Neural cell (in vitro differentiated cells): ENCODE data around the gene GRB2. TPM values are rescaled to one million over a fixed set of nuclear protein-coding genes. Genes with fewer than 3 reads are reported as not detected.
"Not testable (repeated sequence)": the region's sequence is repeated elsewhere in the genome, so short reads cannot be mapped to it uniquely, and the experiment has no call there.

Experiments used
- H2AFZ ChIP-seq: fragments of 200-600, 300-800 bp; sonication (generic), shearing (Covaris generic); 2 replicates; pipeline ENCODE4 v1.6.0; 2014; ENCODE audit warnings: low read depth, mild to moderate bottlenecking, antibody characterized with exemption, low read length, moderate library complexity
- H3F3A ChIP-seq: fragments of 200-600 bp; shearing (Covaris generic); 2 replicates; pipeline ENCODE4 v1.6.1; 2016; ENCODE audit warnings: mild to moderate bottlenecking, moderate library complexity, mixed read lengths, antibody characterized with exemption, low read length; ENCODE audit not compliant: insufficient read depth, poor library complexity, severe bottlenecking
- H3K27ac ChIP-seq: fragments of 200-600, 300-800 bp; sonication (generic), shearing (Covaris generic); 2 replicates; pipeline ENCODE4 v1.5.1; 2014; ENCODE audit warnings: mild to moderate bottlenecking, low read length, moderate library complexity
- H3K27me3 ChIP-seq: fragments of 300-800, 200-600 bp; sonication (generic), shearing (Covaris generic); 2 replicates; pipeline ENCODE4 v1.6.0; 2014; ENCODE audit warnings: mild to moderate bottlenecking, low read depth, low read length, moderate library complexity; ENCODE audit not compliant: insufficient read depth
- H3K36me3 ChIP-seq: fragments of 300-800, 200-600 bp; sonication (generic), shearing (Covaris generic); 2 replicates; pipeline ENCODE4 v1.5.1; 2014; ENCODE audit warnings: mild to moderate bottlenecking, antibody characterized with exemption, low read length, moderate library complexity; ENCODE audit not compliant: insufficient read depth
- H3K4me2 ChIP-seq: fragments of 300-800, 200-600 bp; sonication (generic), shearing (Covaris generic); 2 replicates; pipeline ENCODE4 v1.6.0; 2014; ENCODE audit warnings: mild to moderate bottlenecking, low read length
- H3K4me3 ChIP-seq: fragments of 300-800, 200-600 bp; sonication (generic), shearing (Covaris generic); 2 replicates; pipeline ENCODE4 v1.5.1; 2014; ENCODE audit warnings: mild to moderate bottlenecking, low read length, moderate library complexity
- H3K79me2 ChIP-seq: fragments of 200-600 bp; shearing (Covaris generic); replicated peaks from 2 replicates; pipeline ENCODE4 v1.6.0; 2014; ENCODE audit warnings: mild to moderate bottlenecking, low read length, moderate library complexity; ENCODE audit not compliant: insufficient read depth
- H3K9ac ChIP-seq: fragments of 300-800, 200-600 bp; sonication (generic), shearing (Covaris generic); 2 replicates; pipeline ENCODE4 v1.6.1; 2016; ENCODE audit warnings: mild to moderate bottlenecking, low read length, mixed read lengths
- H3K9me2 ChIP-seq: fragments of 200-600 bp; shearing (Covaris generic); 2 replicates; pipeline ENCODE4 v1.6.1; 2016; ENCODE audit warnings: mild to moderate bottlenecking, low read length, mixed read lengths; ENCODE audit not compliant: insufficient read depth
- H3K9me3 ChIP-seq: fragments of 200-600, 300-800 bp; sonication (generic), shearing (Covaris generic); 2 replicates; pipeline ENCODE4 v1.6.1; 2016; ENCODE audit warnings: mild to moderate bottlenecking, mixed run types, low read length, moderate library complexity, mixed read lengths
- H4K20me1 ChIP-seq: fragments of 200-600 bp; shearing (Covaris generic); 2 replicates; pipeline ENCODE4 v1.6.1; 2016; ENCODE audit warnings: mild to moderate bottlenecking, mixed run types; ENCODE audit not compliant: insufficient read depth
- CTCF ChIP-seq: fragments of 450-650 bp; IDR thresholded peaks from 2 replicates; pipeline ENCODE4 v1.5.1; 2014; ENCODE audit warnings: antibody characterized with exemption, mild to moderate bottlenecking, moderate library complexity; ENCODE audit not compliant: poor library complexity, severe bottlenecking
- EP300 ChIP-seq: fragments of 450-650 bp; conservative IDR thresholded peaks from 2 replicates; pipeline ENCODE4 v1.6.1; 2014; ENCODE audit warnings: antibody characterized with exemption, mild to moderate bottlenecking, moderate library complexity; ENCODE audit not compliant: poor library complexity, severe bottlenecking
- EZH2 ChIP-seq: fragments of 200-600, 300-800 bp; shearing (Covaris generic), sonication (generic); IDR thresholded peaks from 2 replicates; pipeline ENCODE4 v1.6.1; 2014; ENCODE audit warnings: antibody characterized with exemption, low read length, borderline replicate concordance, mild to moderate bottlenecking; ENCODE audit not compliant: insufficient read depth, poor library complexity, severe bottlenecking
- MXI1 ChIP-seq: fragments of 450-650 bp; conservative IDR thresholded peaks from 2 replicates; pipeline ENCODE4 v1.6.1; 2014; ENCODE audit warnings: antibody characterized with exemption, mild to moderate bottlenecking; ENCODE audit not compliant: poor library complexity, severe bottlenecking
- POLR2AphosphoS5 ChIP-seq: IDR thresholded peaks from 2 replicates; pipeline ENCODE4 v1.6.1; 2012
- RAD21 ChIP-seq: fragments of 450-650 bp; conservative IDR thresholded peaks from 2 replicates; pipeline ENCODE4 v1.6.1; 2014; ENCODE audit warnings: antibody characterized with exemption, mild to moderate bottlenecking, moderate library complexity
- REST ChIP-seq: IDR thresholded peaks from 2 replicates; pipeline ENCODE4 v1.6.1; 2012; ENCODE audit warnings: borderline replicate concordance
- SMC3 ChIP-seq: fragments of 450-650 bp; conservative IDR thresholded peaks from 2 replicates; pipeline ENCODE4 v1.6.1; 2014; ENCODE audit warnings: antibody characterized with exemption, mild to moderate bottlenecking, moderate library complexity; ENCODE audit not compliant: poor library complexity
- TAF1 ChIP-seq: IDR thresholded peaks from 2 replicates; pipeline ENCODE4 v1.6.1; 2012; ENCODE audit warnings: low read depth
- polyA plus RNA-seq: library from polyadenylated mRNA; depleted of rRNA; stranded (reverse); fragments of >200 nt; gene quantifications from 2 replicates; pipeline ENCODE4 v1.2.3, GENCODE V29; 2014

The GRB2 gene
- polyA plus RNA-seq, 1 donor from 2014 or later, result 134 TPM

GRCh38 chr17:75380750-75381149 lies 24.7 kb downstream of the GRB2 start:
- H4K20me1 ChIP-seq, result peaks cover 4% of the 10 kb centered on the region
- H3K4me2 ChIP-seq, result no peak overlapping the region
- H2AFZ ChIP-seq, result no peak overlapping the region
- no peak overlapping the region for H3K9ac ChIP-seq
- no peak overlapping the region for H3K4me3 ChIP-seq
- TF ChIP-seq EZH2 (no peak), RAD21 (no peak), MXI1 (no peak), EP300 (no peak), POLR2AphosphoS5 (no peak), REST (no peak), TAF1 (no peak), SMC3 (no peak), CTCF (no peak)
- no peak overlapping the region for H3K27ac ChIP-seq
- no peaks in the 10 kb centered on the region for H3K9me3 ChIP-seq
- no peaks in the 10 kb centered on the region for H3F3A ChIP-seq
- no peaks in the 10 kb centered on the region for H3K9me2 ChIP-seq
- H3K27me3 ChIP-seq, result no peaks in the 10 kb centered on the region
- H3K36me3 ChIP-seq, result no peaks in the 10 kb centered on the region
- H3K79me2 ChIP-seq, result peaks cover 73% of the 10 kb centered on the region

- H3K9ac ChIP-seq, result no peak overlapping the region
- H3K27ac ChIP-seq, result no peak overlapping the region
- H3K79me2 ChIP-seq, result peaks cover 68% of the 10 kb centered on the region
- H2AFZ ChIP-seq, result no peak overlapping the region
- no peaks in the 10 kb centered on the region for H3F3A ChIP-seq
- no peaks in the 10 kb centered on the region for H3K36me3 ChIP-seq
- no peaks in the 10 kb centered on the region for H3K9me3 ChIP-seq
- no peak overlapping the region for H3K4me3 ChIP-seq
- no peak overlapping the region for H3K4me2 ChIP-seq
- no peaks in the 10 kb centered on the region for H3K9me2 ChIP-seq
- no peaks in the 10 kb centered on the region for H3K27me3 ChIP-seq
- peaks cover 4% of the 10 kb centered on the region for H4K20me1 ChIP-seq
- TF ChIP-seq MXI1 (no peak), CTCF (no peak), SMC3 (no peak), RAD21 (no peak), EZH2 (no peak), TAF1 (no peak), POLR2AphosphoS5 (no peak), EP300 (no peak), REST (no peak)
Measured at GRCh38 chr17:75380315-75380714, 25.2 kb downstream of the GRB2 start.

GRCh38 chr17:75379426-75379825 lies 26.1 kb downstream of the GRB2 start:
- H4K20me1 ChIP-seq, H3K27me3 ChIP-seq, H3K9ac ChIP-seq, H3K36me3 ChIP-seq, H3K27ac ChIP-seq, H3K4me3 ChIP-seq, H3F3A ChIP-seq, H3K9me2 ChIP-seq, H3K9me3 ChIP-seq, H2AFZ ChIP-seq, H3K4me2 ChIP-seq: not testable (repeated sequence)
- peaks cover 63% of the 10 kb centered on the region for H3K79me2 ChIP-seq
